Fibroblast of gingiva (primary cell): ENCODE data around the gene C1R.
A peak's percentile ranks its signal among the peaks of the same experiment; 100 is the strongest.
"Not testable (repeated sequence)": the region's sequence is repeated elsewhere in the genome, so short reads cannot be mapped to it uniquely, and the experiment has no call there.

Source experiments
- DNase-seq: peaks from one replicate; pipeline ENCODE4 v3.0.0-alpha.2; 2011; ENCODE audit warnings: low read depth

Gene C1R

GRCh38 chr12:7120166-7120565 is 27.9 kb upstream of the C1R start:
- no peak for DNase-seq

- no peak for DNase-seq
These were observed 26.6 kb upstream of the C1R start for GRCh38 chr12:7118881-7119280.

DNA sequence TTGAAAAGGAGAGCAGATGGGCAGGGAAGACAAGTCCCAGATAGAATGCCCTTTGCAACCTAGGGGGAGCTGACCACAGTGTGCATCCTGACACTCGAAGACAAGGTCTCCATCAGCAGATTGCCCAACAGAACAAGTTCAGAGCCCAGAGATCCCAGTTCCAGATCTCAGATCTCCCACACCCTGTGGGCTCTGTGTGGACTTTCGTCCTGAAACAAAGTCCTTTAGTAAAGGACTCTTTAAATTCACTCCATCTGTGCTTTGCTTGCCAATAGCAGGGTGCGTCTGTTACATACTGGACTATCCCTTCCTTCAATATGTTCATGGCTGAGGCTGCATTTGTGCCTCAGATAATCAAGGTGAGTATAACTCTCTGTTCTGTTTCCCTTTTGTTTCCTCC is 25.4 kb upstream of the C1R start:
- DNase-seq, result no peak

- no peak for DNase-seq
These were observed 24.7 kb upstream of the C1R start for GRCh38 chr12:7116916-7117315.

- DNase-seq, result no peak
These were observed 24.0 kb upstream of the C1R start for GRCh38 chr12:7116196-7116595.

- no peak for DNase-seq
These were observed 22.6 kb upstream of the C1R start for GRCh38 chr12:7114851-7115250.

DNA sequence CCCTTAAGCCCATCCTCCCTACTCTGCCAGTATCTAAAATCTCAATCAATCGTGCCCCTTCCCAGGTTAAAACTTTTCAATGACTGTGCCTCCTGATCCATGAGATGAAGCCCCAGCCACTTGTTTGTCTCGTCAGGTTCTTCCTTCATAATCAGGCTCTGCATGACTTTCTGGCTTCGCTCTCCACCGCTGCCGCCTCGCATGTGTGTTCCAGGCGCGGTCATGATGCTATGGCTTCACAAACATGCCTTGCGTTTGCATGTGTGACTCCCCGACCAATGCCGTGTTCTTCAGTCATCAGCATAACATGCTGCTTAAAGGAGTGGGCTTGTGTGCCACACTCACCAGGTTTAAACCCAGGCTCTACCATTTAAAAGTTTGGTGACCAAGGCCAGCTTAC is 21.8 kb upstream of the C1R start:
- DNase-seq, result no peak

- peak; percentile 36 for DNase-seq
These were observed 21.2 kb upstream of the C1R start for GRCh38 chr12:7113389-7113871.

GRCh38 chr12:7112041-7112440 is 19.8 kb upstream of the C1R start:
- peak; percentile 18 for DNase-seq

DNA sequence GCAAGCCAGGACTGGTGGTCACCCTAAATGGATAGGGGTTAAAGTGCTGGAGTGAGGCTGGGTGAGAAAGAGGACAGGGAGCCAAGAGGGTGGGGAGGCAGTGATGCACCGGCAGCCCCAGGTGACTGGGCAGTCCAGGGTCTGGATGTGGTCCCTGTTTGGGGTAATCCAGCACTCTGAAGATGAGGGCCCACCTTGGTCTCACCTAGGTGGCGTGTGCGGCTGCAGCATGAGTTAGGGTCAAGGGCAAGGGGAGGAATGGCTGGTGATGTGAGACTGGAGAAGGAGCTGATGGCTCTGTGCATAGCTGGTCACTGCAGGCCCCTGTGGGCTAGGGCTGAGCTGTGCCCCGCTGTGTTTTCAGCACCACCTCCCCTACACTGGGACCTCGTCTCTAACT is 18.4 kb upstream of the C1R start:
- no peak for DNase-seq

- no peak for DNase-seq
These were observed 17.3 kb upstream of the C1R start for GRCh38 chr12:7109572-7109920.

DNA sequence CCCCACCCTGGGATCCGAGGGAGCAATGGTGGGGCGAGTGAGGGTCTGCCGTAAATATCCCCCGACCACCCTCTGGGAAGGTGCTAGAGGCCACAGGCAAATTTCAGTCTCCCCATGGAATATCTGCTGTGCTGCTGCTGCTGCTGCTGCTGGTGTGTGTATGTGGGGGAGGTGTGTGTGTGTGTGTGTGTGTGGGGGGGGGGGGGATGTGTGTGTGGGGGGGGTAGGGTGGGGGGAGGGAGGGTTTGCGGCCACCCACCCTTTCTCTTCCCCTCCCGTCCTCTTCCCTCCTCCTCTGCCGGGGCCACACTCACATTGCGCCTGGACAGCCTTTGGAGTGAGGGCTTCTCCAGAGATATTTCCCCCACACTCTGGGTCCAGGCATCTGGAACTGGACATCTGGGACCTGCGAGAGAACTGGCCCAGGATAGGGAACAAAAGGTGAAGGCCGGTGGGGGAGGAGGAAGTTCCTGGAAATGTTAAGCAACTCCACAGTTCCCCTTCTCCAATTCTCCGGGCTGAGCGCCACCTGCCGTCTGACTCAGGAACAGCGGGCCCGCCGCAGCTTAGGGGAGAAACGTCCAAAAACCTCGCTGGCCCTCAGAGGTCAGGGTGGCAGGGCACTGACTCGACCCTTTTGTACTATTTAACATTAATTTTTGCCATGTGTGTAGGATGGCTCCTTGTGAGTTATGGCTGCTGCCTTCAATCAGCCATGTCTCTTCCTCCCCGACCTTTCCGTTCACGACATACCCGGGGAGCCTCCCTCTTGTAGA is 16.7 kb upstream of the C1R start, which contains the start of gene C1RL:
TSS of gene C1RL (minus strand) at position 419 of the 776 bp plus-strand sequence. CDS start at position 385, 34 bp downstream.
- peak; percentile 93 for DNase-seq

DNA sequence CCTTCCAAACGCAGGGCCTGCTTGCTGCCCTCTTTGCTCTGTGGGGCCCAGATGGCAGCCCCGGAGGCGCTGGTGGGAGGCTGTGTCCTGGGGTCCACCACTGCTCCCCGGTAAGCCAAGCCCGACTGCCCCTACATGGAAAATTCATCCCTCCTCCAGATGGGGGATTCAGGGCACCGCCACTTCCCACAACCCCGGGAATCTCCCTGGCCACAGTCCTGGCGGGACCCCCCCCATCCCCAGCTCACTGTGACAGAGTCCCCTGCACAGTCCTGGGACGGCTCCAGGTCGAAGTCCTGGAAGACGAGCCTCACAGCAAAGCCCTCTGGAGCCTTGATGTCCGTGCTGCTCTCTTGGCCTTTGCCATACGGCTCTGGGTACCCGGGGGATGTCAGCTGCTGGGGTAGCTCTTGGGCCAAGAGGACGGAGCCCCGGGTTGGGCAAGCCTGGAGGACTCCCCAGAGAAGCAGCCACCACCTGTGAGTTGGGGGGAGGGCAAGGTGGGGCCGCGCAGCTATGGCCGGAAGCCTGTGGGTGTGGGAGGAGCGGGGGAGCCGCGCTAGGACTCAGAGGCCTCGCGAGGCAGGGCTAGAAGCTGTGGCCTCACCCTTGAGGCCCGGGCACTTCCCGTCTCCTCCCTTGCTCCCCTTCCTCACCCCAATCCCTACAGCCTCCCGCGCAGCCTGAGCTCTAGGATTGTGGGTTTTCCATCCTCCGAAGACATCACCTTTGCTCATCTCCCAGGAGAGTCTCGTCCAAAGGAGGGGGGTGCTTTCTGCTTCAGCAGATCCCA is 16.0 kb upstream of the C1R start:
- DNase-seq, result peak; percentile 72

DNA sequence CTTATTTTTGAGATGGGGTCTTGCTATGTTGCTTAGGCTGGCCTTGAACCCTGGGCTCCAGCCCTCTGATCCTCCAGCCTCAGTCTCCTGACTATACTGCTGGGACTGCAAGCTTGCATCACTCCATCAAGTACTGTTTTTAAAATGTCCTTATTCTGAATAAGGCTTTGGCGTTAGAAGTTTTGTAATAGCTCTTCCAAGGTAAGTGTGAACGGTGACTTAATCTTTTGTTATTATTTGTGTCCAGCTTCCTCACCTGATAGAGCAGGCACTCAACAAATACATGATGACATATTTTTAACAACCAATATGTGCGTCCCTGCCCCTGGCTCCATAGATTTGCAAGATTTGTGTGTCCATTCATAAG is 15.4 kb upstream of the C1R start:
- no peak for DNase-seq

DNA sequence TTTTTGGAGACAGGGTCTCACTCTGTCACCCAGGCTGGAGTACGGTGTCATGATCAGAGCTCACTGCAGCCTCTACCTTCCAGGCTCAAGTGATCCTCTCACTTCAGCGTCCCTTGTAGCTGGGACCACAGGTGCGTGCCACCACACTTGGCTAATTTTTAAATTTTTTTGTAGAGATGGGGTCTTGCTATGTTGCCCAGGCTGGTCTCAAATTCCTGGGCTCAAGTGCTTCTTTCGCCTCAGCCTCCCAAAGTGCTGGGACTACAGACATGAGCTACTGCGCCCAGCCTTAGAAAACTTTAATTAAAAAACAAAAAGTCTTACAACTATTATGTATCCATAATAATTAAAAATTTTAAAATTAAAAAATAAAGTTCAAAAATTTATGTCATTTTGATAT is 14.9 kb upstream of the C1R start:
- DNase-seq, result not testable (repeated sequence)

GRCh38 chr12:7106082-7106481 is 13.8 kb upstream of the C1R start:
- DNase-seq, result no peak

GRCh38 chr12:7103837-7104584 is 11.8 kb upstream of the C1R start:
- no peak for DNase-seq

GRCh38 chr12:7102582-7102981 is 10.3 kb upstream of the C1R start:
- DNase-seq, result no peak

DNA sequence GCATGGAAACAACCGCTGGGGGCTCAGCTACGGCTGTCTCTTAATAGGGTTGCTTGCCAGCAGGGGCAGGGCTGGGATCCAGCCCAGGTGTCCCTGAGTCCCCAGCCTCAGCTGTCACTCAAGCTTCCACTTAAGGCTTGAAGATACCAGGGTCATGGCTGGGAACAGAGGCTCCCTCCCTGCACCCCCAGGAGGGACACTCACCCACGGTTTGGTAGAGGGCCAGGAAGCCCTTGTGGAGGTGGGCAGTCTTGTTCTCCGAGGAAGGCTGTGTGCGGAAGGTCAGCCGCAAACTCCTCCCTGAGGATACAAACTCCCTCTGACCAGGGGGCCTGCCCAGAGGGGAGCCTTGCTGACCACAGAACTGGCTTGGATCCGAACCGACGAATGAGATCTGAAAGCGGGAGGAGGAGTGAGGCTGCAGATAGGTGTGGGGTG is 9.5 kb upstream of the C1R start:
- no peak for DNase-seq

- DNase-seq, result no peak
These were observed 8.9 kb upstream of the C1R start for GRCh38 chr12:7101047-7101693.

DNA sequence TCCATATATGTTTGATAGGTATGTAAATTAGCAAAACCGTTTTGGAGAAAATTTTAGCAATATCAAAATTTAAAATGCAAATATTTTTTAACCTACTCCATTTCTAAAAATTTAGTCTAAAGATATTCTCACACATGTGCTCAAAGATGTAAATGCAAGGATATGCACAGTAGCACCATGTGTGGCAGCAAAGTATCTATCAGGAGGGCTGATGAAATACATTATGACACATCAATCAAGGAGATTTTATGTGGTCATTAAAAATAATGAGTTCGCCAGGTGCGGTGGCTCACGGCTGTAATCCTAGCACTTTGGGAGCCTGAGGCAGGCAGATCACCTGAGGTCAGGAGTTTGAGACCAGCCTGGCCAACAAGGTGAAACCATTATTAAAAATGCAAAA is 8.0 kb upstream of the C1R start:
- DNase-seq, result no peak
